GM18868 (cell line): ENCODE results near the gene PLXDC1.

Experiments used
- ATAC-seq: cut with Tn5 transposase; IDR thresholded peaks from one replicate; pipeline ENCODE4 v1.9.1; 2021; ENCODE audit warnings: mild to moderate bottlenecking, moderate library complexity; ENCODE audit not compliant: unreplicated experiment

PLXDC1 gene

DNA sequence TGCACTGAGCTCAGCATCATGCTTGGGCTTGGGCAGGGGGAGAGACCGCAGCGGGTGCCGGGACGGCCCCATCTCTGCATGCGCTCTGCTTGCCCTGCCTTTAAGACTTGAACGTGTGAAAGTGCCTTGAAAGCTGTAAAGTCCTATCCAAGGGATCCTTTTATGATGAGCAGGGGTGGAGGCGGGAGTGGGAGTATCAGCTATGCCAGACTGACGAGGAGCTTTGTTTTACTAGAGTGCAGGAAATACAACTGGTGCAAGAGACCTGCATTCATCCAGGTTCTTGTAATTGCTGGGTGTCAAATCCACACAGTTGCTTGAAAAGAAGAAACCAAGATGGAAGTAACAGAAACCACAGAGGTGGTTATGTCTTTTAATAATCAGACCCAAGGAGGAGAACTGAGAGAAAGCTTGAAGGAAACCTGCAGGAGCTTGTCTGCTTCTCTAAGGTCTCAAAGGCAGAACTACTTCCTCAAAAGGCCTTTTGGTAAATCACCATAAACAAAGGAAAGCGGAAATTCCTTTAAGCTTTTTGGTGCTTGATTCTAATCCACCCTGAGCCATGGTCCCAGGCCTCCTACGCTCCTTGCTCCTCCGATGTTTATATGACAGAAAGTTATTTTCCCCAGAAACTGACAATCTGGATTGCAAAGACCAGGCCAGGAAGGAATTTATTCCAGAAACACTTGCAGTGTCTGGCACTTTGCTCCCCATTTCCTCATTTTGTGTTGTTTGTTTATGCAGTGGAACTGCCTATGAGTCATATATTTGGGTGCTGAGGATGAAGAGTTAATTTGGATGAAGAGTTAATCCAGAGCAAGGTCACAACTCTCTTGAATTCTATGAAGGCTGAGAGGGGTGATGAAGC lies 132.9 kb downstream of the PLXDC1 start:
- ATAC-seq = no peak

DNA sequence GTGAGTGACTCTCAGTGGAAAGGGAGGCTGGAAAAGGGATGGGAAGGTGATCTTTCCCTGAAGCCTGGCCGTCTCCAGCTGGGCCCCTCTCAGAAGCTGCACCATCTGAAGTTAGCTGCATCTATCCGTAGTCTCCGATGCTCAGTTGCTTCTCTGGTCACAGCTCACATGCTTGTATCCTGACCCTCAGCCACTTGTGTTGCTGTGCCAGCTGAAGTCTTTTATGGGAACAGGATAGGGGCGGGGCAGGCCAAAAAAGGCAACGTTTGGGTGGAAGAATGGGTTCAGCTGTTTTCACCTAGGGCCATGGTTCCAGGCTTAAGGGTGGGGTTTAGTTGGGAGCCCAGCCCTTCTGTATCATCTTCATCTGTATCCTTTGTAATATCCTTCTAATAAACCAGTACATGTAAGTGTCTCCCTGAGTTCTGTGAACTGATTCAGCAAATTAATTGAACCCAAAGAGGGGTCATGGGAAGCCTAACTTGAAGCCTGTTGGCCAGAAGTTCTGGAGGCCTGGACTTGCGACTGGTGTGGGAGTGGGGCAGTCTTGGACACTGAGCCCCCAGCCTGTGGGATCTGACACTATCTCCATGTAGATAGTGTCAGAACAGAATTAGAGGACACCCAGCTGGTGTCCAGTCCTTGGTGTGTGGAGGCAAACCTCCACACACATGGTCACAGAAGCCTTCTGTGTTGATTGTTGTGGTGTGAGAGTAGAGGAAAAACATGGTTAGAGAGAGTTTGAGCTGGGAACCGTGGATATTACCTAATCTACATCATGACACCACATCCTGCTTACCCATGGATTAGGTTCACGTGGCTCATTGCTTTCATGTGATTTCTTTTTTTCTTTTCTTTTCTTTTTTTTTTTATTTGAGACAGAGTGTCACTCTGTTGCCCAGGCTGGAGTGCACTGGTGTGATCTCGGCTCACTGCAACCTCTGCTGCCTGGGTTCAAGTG lies 135.0 kb downstream of the PLXDC1 start:
- ATAC-seq = no peak

DNA sequence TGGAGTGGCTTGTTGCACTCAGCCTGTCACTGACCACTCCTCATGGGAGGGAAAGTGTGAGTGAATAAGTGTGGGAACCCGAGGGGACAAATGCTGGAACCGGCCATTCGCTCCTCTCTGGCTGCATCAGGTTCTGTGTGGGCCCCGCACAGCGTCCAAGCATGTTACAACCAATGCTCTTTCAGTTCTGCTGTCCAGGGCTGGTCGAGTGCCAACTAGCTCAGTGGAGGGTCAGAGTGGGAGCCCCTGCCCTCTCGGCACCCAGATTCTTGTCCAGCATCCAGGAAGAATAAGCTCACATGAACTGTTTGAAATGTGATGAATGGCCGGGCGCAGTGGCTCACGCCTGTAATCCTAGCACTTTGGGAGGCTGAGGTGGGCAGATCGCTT lies 135.9 kb downstream of the PLXDC1 start:
- no peak for ATAC-seq

- ATAC-seq = no peak
Observed at GRCh38 chr17:39014795-39015545, 136.5 kb downstream of the PLXDC1 start.

DNA sequence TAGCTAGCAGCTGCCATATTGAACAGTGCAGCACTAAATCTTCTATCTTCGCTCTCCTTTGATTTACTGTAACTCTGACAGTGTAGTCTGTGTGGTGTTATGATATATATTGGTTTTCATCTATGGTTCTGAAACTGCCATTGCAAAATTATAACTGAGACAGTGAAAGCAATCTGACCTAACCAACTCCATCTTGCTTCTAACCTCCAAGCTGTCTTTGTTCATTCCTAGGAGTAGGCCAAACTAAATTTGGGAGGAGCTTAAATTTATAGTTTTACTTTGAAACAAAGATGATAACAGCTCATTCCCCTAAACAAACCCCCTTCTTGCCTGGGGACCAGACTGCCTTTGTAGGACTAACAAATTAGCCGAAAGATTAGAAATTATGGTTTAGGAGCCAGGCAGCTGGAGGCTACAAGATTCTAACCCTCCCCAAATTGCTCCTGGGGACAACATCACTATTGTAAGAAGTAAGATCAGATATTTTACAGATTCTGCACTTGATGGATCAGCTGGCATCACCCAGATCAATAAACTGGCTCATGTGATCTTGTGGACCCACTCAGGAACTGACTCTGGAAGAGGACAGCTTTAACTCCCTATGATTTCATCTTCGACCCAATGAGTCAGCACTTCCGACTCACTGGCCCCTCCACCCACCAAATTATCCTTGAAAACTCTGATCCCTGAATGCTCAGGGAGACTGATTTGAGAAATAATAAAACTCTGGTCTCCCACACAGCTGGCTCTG lies 137.2 kb downstream of the PLXDC1 start:
- ATAC-seq = no peak
